GM21423 (cell line): Measurements from ENCODE around the gene TXNRD2.
"Not testable (repeated sequence)": the region's sequence is repeated elsewhere in the genome, so short reads cannot be mapped to it uniquely, and the experiment has no call there.

Experiments used
- ATAC-seq: cut with Tn5 transposase; IDR thresholded peaks from one replicate; pipeline ENCODE4 v1.9.1; 2021; ENCODE audit warnings: mild to moderate bottlenecking, moderate library complexity; ENCODE audit not compliant: unreplicated experiment

TXNRD2 gene

GRCh38 chr22:19909350-19910179, 32.1 kb downstream of the TXNRD2 start:
- no peak for ATAC-seq

GRCh38 chr22:19907902-19908301, 33.7 kb downstream of the TXNRD2 start:
- not testable (repeated sequence) for ATAC-seq

- ATAC-seq: not testable (repeated sequence)
Measured at GRCh38 chr22:19906864-19907263, 34.8 kb downstream of the TXNRD2 start.

- no peak for ATAC-seq
Measured at GRCh38 chr22:19905347-19906276, 36.0 kb downstream of the TXNRD2 start.

GRCh38 chr22:19904935-19905334, 36.7 kb downstream of the TXNRD2 start:
- ATAC-seq: no peak

- ATAC-seq: no peak
Measured at GRCh38 chr22:19904174-19904856, 37.3 kb downstream of the TXNRD2 start.

- no peak for ATAC-seq
Measured at GRCh38 chr22:19903513-19903912, 38.1 kb downstream of the TXNRD2 start.

GRCh38 chr22:19903031-19903430, 38.6 kb downstream of the TXNRD2 start:
- ATAC-seq: no peak

- ATAC-seq: no peak
Measured at GRCh38 chr22:19902245-19902715, 39.3 kb downstream of the TXNRD2 start.

GRCh38 chr22:19901577-19902244, 39.9 kb downstream of the TXNRD2 start:
- ATAC-seq: no peak

- ATAC-seq: no peak
Measured at GRCh38 chr22:19900707-19901436, 40.7 kb downstream of the TXNRD2 start.

GRCh38 chr22:19898831-19899567, 42.6 kb downstream of the TXNRD2 start:
- ATAC-seq: no peak

GRCh38 chr22:19898145-19898544, 43.5 kb downstream of the TXNRD2 start:
- ATAC-seq: no peak

- ATAC-seq: no peak
Measured at GRCh38 chr22:19897726-19898125, 43.9 kb downstream of the TXNRD2 start.

- no peak for ATAC-seq
Measured at GRCh38 chr22:19896665-19897355, 44.8 kb downstream of the TXNRD2 start.

- no peak for ATAC-seq
Measured at GRCh38 chr22:19895160-19895849, 46.3 kb downstream of the TXNRD2 start.

GRCh38 chr22:19893363-19893762, 48.3 kb downstream of the TXNRD2 start:
- no peak for ATAC-seq

GRCh38 chr22:19892925-19893324, 48.7 kb downstream of the TXNRD2 start:
- ATAC-seq: no peak
